Nephron progenitor cell (in vitro differentiated cells): Measurements from ENCODE around the gene LRIT2.

Source experiments
- DNase-seq: peaks from one replicate; pipeline ENCODE4 v3.0.0; 2021
- H3K27ac Mint-ChIP-seq: 2 replicates; pipeline ENCODE4 v1.8.0; 2021; ENCODE audit warnings: mild to moderate bottlenecking, moderate library complexity, mixed read lengths
- H3K27me3 Mint-ChIP-seq: 2 replicates; pipeline ENCODE4 v1.8.0; 2021; ENCODE audit warnings: mild to moderate bottlenecking, low read depth, mixed read lengths; ENCODE audit not compliant: poor library complexity
- H3K36me3 Mint-ChIP-seq: 2 replicates; pipeline ENCODE4 v1.8.0; 2021; ENCODE audit warnings: low read depth, mixed read lengths
- H3K4me1 Mint-ChIP-seq: 2 replicates; pipeline ENCODE4 v1.8.0; 2021; ENCODE audit warnings: mixed read lengths
- H3K4me3 Mint-ChIP-seq: 2 replicates; pipeline ENCODE4 v1.8.0; 2021; ENCODE audit warnings: mild to moderate bottlenecking, moderate library complexity, mixed read lengths
- H3K9me3 Mint-ChIP-seq: 2 replicates; pipeline ENCODE4 v1.8.0; 2021; ENCODE audit warnings: mild to moderate bottlenecking, moderate library complexity, mixed read lengths
- CTCF ChIP-seq: fragments of 200-600 bp; sonication (generic); IDR thresholded peaks from 2 replicates; pipeline ENCODE4 v1.5.0; 2021; ENCODE audit warnings: antibody characterized with exemption

The LRIT2 gene

GRCh38 chr10:84201682-84202081, 23.7 kb downstream of the LRIT2 start:
- no peak for TF ChIP-seq CTCF
- H3K27ac Mint-ChIP-seq = no peak overlapping the region
- no peak overlapping the region for H3K4me3 Mint-ChIP-seq
- DNase-seq = no peak
- no peaks in the 10 kb centered on the region for H3K9me3 Mint-ChIP-seq
- H3K4me1 Mint-ChIP-seq = no peaks in the 10 kb centered on the region
- H3K27me3 Mint-ChIP-seq = peaks cover 31% of the 10 kb centered on the region
- no peaks in the 10 kb centered on the region for H3K36me3 Mint-ChIP-seq

DNA sequence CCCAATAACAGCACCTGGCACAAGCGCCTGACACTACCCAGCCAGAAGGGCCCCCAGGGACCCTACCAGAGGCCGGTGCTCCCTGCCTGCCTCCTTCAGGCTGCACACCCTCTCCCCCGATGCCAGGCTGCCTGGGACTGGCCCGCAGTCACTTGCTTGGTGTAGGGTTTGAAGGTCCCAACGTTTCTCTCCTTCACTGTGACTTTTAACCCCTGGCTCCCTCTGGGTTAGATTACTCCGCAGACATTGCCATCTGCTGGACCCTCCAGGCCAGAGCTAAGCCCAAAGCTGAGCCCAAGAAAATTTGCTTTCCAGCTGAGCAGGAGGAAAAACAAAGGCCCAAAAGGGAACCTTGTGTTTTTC, 24.1 kb downstream of the LRIT2 start:
- no peak for TF ChIP-seq CTCF
- no peaks in the 10 kb centered on the region for H3K36me3 Mint-ChIP-seq
- H3K27ac Mint-ChIP-seq = no peak overlapping the region
- H3K27me3 Mint-ChIP-seq = peaks cover 31% of the 10 kb centered on the region
- no peaks in the 10 kb centered on the region for H3K9me3 Mint-ChIP-seq
- H3K4me1 Mint-ChIP-seq = no peaks in the 10 kb centered on the region
- DNase-seq = no peak
- no peak overlapping the region for H3K4me3 Mint-ChIP-seq

GRCh38 chr10:84200537-84201243, 24.7 kb downstream of the LRIT2 start:
- no peak for TF ChIP-seq CTCF
- Mint-ChIP-seq H3K4me3 (no peak overlapping the region), H3K27me3 (peaks cover 34% of the 10 kb centered on the region), H3K36me3 (no peaks in the 10 kb centered on the region), H3K9me3 (no peaks in the 10 kb centered on the region), H3K4me1 (no peaks in the 10 kb centered on the region), H3K27ac (no peak overlapping the region)
- DNase-seq = no peak

- H3K4me3 Mint-ChIP-seq = no peak overlapping the region
- no peak overlapping the region for H3K27ac Mint-ChIP-seq
- H3K36me3 Mint-ChIP-seq = no peaks in the 10 kb centered on the region
- no peak for TF ChIP-seq CTCF
- no peaks in the 10 kb centered on the region for H3K9me3 Mint-ChIP-seq
- peaks cover 53% of the 10 kb centered on the region for H3K27me3 Mint-ChIP-seq
- no peak for DNase-seq
- H3K4me1 Mint-ChIP-seq = no peaks in the 10 kb centered on the region
Measured at GRCh38 chr10:84198206-84198915, 27.0 kb downstream of the LRIT2 start.

- TF ChIP-seq CTCF = no peak
- Mint-ChIP-seq H3K9me3 (no peaks in the 10 kb centered on the region), H3K4me3 (no peak overlapping the region), H3K27me3 (peaks cover 60% of the 10 kb centered on the region), H3K36me3 (no peaks in the 10 kb centered on the region), H3K4me1 (no peaks in the 10 kb centered on the region), H3K27ac (no peak overlapping the region)
- DNase-seq = no peak
Measured at GRCh38 chr10:84197643-84198042, 27.7 kb downstream of the LRIT2 start.

DNA sequence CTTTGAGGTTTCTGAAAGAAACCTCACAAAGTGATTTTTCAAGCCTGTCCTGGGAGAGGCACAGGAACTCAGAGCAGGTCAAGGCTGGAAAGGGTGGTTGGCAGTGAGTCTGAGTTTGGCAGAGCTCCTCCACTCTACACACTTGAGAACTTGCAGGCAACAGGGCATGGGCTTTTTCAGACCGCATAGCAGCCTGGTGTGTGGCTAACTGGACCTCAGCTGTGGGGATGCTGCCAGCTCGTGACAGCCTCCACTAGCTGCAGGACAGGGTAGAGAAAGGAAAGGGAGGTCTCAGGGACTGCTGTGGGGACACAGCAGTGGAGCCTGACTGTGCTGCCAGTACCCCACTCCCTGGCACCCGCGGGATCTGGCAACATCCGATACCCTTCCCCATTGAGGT, 28.4 kb downstream of the LRIT2 start:
- TF ChIP-seq CTCF = no peak
- no peaks in the 10 kb centered on the region for H3K9me3 Mint-ChIP-seq
- no peak for DNase-seq
- no peak overlapping the region for H3K27ac Mint-ChIP-seq
- no peaks in the 10 kb centered on the region for H3K4me1 Mint-ChIP-seq
- no peaks in the 10 kb centered on the region for H3K36me3 Mint-ChIP-seq
- H3K4me3 Mint-ChIP-seq = no peak overlapping the region
- H3K27me3 Mint-ChIP-seq = peaks cover 66% of the 10 kb centered on the region
